ENCODE data around the gene GPR108.

The GPR108 gene

GRCh38 chr19:6697291-6697690, 40.1 kb downstream of the GPR108 start:
- TF ChIP-seq, protein P1, sequence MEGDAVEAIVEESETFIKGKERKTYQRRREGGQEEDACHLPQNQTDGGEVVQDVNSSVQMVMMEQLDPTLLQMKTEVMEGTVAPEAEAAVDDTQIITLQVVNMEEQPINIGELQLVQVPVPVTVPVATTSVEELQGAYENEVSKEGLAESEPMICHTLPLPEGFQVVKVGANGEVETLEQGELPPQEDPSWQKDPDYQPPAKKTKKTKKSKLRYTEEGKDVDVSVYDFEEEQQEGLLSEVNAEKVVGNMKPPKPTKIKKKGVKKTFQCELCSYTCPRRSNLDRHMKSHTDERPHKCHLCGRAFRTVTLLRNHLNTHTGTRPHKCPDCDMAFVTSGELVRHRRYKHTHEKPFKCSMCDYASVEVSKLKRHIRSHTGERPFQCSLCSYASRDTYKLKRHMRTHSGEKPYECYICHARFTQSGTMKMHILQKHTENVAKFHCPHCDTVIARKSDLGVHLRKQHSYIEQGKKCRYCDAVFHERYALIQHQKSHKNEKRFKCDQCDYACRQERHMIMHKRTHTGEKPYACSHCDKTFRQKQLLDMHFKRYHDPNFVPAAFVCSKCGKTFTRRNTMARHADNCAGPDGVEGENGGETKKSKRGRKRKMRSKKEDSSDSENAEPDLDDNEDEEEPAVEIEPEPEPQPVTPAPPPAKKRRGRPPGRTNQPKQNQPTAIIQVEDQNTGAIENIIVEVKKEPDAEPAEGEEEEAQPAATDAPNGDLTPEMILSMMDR (IDR thresholded peaks at IDR 0.05): no peak

- TF ChIP-seq, protein P1 (IDR thresholded peaks at IDR 0.05): no peak
Measured at GRCh38 chr19:6696239-6696820, 41.0 kb downstream of the GPR108 start.

GRCh38 chr19:6694147-6694815, 43.1 kb downstream of the GPR108 start:
- TF ChIP-seq, protein P1 (IDR thresholded peaks at IDR 0.05): no peak

DNA sequence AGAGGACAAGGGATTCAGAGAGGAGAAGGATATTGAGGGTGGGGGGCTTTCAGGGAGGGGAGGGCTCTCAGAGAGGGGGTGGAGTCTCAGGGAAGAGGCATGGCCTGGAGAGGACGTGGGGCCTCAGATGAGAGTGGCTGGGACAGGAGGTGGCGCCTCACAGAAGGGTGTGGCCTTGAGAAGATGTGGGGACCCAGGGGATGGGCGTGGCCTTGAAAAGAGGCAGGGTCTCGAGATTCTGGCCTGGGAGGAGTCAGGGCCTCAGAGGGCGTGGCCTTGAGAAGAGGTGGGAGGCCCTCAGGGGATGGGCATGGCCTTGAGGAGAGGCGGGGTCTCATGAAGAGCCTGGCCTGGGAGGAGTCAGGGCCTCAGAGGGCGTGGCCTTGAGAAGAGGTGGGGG, 43.7 kb downstream of the GPR108 start:
- TF ChIP-seq, protein P1 (IDR thresholded peaks at IDR 0.05): no peak

- TF ChIP-seq, protein P1 (IDR thresholded peaks at IDR 0.05): no peak
Measured at GRCh38 chr19:6693056-6693471, 44.3 kb downstream of the GPR108 start.

GRCh38 chr19:6692027-6692426, 45.4 kb downstream of the GPR108 start:
- TF ChIP-seq, protein P1 (IDR thresholded peaks at IDR 0.05): no peak

DNA sequence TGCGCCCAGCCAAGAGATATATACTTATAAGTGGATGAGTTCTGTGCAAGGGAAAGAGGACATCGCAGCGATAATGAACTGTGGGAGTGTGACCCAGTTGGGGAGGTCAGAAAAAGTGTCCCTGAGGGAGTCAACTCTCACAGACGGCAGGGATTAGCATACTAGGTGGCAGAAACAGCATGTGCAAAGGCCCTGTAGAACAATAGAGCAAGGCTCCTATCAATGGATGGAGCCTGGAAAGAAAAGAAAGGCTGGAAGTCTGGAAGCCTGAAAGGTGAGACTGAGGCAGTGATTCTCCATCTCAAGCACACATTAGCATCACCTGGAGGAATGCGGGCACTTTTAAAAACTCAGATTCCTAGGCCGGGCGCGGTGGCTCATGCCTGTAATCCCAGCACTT, 46.0 kb downstream of the GPR108 start:
- TF ChIP-seq, protein P1 (IDR thresholded peaks at IDR 0.05): no peak
